OCI-LY1 (cell line): ENCODE measurements around the gene E2F8.

Experiments
- H2AFZ ChIP-seq: fragments of 200-600 bp; sonication (generic), shearing (Covaris generic); 2 replicates; pipeline ENCODE4 v1.6.0; 2014; ENCODE audit warnings: antibody characterized with exemption, mild to moderate bottlenecking, low read length
- H3F3A ChIP-seq: fragments of 200-600 bp; sonication (generic), shearing (Covaris generic); 2 replicates; pipeline ENCODE4 v1.6.0; 2014; ENCODE audit warnings: mild to moderate bottlenecking, antibody characterized with exemption, low read length, moderate library complexity; ENCODE audit not compliant: insufficient read depth
- H3K27ac ChIP-seq: fragments of 200-600 bp; sonication (generic); 2 replicates; pipeline ENCODE4 v1.5.1; 2014; ENCODE audit warnings: low read length, mixed run types, mild to moderate bottlenecking, low read depth; ENCODE audit not compliant: poor library complexity, severe bottlenecking
- H3K27me3 ChIP-seq: fragments of 200-600 bp; sonication (generic); 2 replicates; pipeline ENCODE4 v1.6.0; 2014; ENCODE audit warnings: antibody characterized with exemption, mild to moderate bottlenecking, low read length, moderate library complexity; ENCODE audit not compliant: insufficient read depth
- H3K36me3 ChIP-seq: fragments of 200-600 bp; sonication (generic); 2 replicates; pipeline ENCODE4 v1.6.1; 2014; ENCODE audit warnings: mild to moderate bottlenecking, antibody characterized with exemption, low read length, moderate library complexity, mixed read lengths; ENCODE audit not compliant: insufficient read depth
- H3K4me1 ChIP-seq: fragments of 200-600 bp; sonication (generic); 2 replicates; pipeline ENCODE4 v1.5.1; 2014; ENCODE audit warnings: mild to moderate bottlenecking, low read length, moderate library complexity; ENCODE audit not compliant: insufficient read depth, severe bottlenecking
- H3K4me2 ChIP-seq: fragments of 200-600 bp; sonication (generic), shearing (Covaris generic); 2 replicates; pipeline ENCODE4 v1.6.1; 2014; ENCODE audit warnings: low read length
- H3K4me3 ChIP-seq: fragments of 200-600 bp; sonication (generic); 2 replicates; pipeline ENCODE4 v1.5.1; 2014; ENCODE audit warnings: low read length, low read depth, mild to moderate bottlenecking, mixed read lengths; ENCODE audit not compliant: poor library complexity, severe bottlenecking
- H3K79me2 ChIP-seq: fragments of 200-600 bp; shearing (Covaris generic); 2 replicates; pipeline ENCODE4 v1.6.1; 2016; ENCODE audit warnings: mixed run types, low read length, mixed read lengths; ENCODE audit not compliant: insufficient read depth
- H3K9ac ChIP-seq: fragments of 200-600 bp; sonication (generic), shearing (Covaris generic); 2 replicates; pipeline ENCODE4 v1.6.1; 2014; ENCODE audit warnings: mild to moderate bottlenecking, low read length, mixed read lengths
- H3K9me2 ChIP-seq: fragments of 200-600 bp; sonication (generic), shearing (Covaris generic); 2 replicates; pipeline ENCODE4 v1.6.1; 2014; ENCODE audit warnings: low read depth, mild to moderate bottlenecking, low read length, mixed read lengths
- H3K9me3 ChIP-seq: fragments of 200-600 bp; shearing (Covaris generic); 2 replicates; pipeline ENCODE4 v1.6.1; 2014; ENCODE audit warnings: low read length, mixed read lengths
- H4K20me1 ChIP-seq: fragments of 200-600 bp; sonication (generic), shearing (Covaris generic); 2 replicates; pipeline ENCODE4 v1.6.0; 2016; ENCODE audit warnings: mild to moderate bottlenecking, low read length; ENCODE audit not compliant: insufficient read depth
- EZH2 ChIP-seq: fragments of 200-600 bp; sonication (generic), shearing (Covaris generic); IDR thresholded peaks from 2 replicates; pipeline ENCODE4 v1.8.0; 2017; ENCODE audit warnings: borderline replicate concordance, mixed run types, mild to moderate bottlenecking, antibody characterized with exemption, low read length, moderate library complexity, mixed read lengths
- TF ChIP-seq, protein P1 (sequence below): fragments of 200-600 bp; sonication (generic), shearing (Covaris generic); IDR thresholded peaks from 2 replicates; pipeline ENCODE4 v1.5.1; 2017; ENCODE audit warnings: mild to moderate bottlenecking, antibody characterized with exemption, low read length, moderate library complexity, mixed read lengths

The E2F8 gene

DNA sequence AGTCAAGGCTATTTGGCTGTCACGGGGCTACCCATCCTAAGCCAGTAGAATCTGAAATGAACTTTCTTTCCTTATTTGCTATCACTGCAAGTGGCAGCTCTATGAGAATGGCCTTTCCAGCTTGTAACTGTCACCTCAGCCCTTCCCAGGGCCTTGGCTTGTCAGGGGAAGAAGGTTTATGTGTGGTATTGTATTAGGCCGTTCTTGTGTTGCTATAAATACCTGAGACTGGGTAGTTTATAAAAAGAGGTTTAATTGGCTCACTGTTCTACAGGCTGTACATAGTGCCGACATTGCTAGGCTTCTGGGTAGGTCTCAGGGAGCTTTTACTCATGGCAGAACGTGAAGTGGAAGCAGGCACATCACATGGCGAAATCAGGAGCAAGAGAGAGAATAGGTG, 26.8 kb upstream of the E2F8 start:
- no peak overlapping the region for H3K27ac ChIP-seq
- H3K9me3 ChIP-seq = no peaks in the 10 kb centered on the region
- no peaks in the 10 kb centered on the region for H3K36me3 ChIP-seq
- no peak overlapping the region for H3K4me2 ChIP-seq
- H4K20me1 ChIP-seq = no peaks in the 10 kb centered on the region
- H3K27me3 ChIP-seq = no peaks in the 10 kb centered on the region
- no peak overlapping the region for H3K4me3 ChIP-seq
- H3K9me2 ChIP-seq = no peaks in the 10 kb centered on the region
- H3K9ac ChIP-seq = no peak overlapping the region
- no peaks in the 10 kb centered on the region for H3K4me1 ChIP-seq
- no peaks in the 10 kb centered on the region for H3F3A ChIP-seq
- no peaks in the 10 kb centered on the region for H3K79me2 ChIP-seq
- no peak overlapping the region for H2AFZ ChIP-seq
- no peak for TF ChIP-seq EZH2
- TF ChIP-seq, protein P1, sequence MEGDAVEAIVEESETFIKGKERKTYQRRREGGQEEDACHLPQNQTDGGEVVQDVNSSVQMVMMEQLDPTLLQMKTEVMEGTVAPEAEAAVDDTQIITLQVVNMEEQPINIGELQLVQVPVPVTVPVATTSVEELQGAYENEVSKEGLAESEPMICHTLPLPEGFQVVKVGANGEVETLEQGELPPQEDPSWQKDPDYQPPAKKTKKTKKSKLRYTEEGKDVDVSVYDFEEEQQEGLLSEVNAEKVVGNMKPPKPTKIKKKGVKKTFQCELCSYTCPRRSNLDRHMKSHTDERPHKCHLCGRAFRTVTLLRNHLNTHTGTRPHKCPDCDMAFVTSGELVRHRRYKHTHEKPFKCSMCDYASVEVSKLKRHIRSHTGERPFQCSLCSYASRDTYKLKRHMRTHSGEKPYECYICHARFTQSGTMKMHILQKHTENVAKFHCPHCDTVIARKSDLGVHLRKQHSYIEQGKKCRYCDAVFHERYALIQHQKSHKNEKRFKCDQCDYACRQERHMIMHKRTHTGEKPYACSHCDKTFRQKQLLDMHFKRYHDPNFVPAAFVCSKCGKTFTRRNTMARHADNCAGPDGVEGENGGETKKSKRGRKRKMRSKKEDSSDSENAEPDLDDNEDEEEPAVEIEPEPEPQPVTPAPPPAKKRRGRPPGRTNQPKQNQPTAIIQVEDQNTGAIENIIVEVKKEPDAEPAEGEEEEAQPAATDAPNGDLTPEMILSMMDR = no peak

- Histone ChIP-seq H2AFZ (no peak overlapping the region), H3K4me2 (no peak overlapping the region), H3K36me3 (no peaks in the 10 kb centered on the region), H3K9me2 (no peaks in the 10 kb centered on the region), H3F3A (no peaks in the 10 kb centered on the region), H3K79me2 (no peaks in the 10 kb centered on the region), H3K27ac (no peak overlapping the region), H4K20me1 (no peaks in the 10 kb centered on the region), H3K27me3 (no peaks in the 10 kb centered on the region), H3K9me3 (no peaks in the 10 kb centered on the region), H3K9ac (no peak overlapping the region), H3K4me3 (no peak overlapping the region), H3K4me1 (no peaks in the 10 kb centered on the region)
- TF ChIP-seq, protein P1 = no peak
- no peak for TF ChIP-seq EZH2
Measured at GRCh38 chr11:19263333-19263732, 22.6 kb upstream of the E2F8 start.

DNA sequence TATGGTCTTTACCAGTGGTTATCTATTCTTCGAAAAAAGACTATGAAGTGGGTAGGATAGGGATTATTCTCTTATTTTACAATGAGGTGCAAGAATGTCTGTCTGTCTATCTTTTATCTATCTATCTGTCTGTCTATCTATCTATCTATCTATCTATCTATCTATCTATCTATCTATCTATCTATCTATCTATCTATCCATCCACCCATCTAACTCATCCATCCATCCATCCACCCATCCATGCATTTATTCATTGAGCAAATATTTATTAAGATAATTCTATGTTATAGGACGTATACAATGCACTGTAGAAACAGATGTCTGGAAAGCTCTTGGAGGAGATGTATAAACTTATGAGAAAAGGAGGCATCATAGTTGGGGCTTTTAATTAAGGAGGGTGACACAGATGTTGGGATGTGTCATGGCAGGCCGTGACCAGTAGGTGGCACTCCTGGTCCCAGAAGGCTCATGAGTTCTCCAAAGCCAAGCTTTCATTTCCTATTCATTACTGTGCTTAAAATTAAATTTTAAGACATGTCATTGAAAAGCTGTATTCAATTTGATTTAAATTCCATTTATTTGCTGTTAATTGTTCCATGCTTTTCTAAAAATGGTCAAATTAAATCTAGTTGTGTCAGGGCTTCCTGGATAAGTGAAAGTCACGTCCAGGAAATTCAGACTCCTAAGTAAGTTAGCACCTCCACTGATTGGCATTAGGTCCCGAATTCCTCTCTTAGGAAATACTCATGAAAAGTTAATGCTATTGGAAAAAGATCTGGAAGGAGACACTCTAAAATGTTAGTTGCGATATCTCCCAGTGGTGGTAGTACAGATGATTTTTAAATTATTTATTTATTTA, 19.0 kb upstream of the E2F8 start:
- Histone ChIP-seq H3K4me2 (no peak overlapping the region), H3K9me3 (no peaks in the 10 kb centered on the region), H2AFZ (no peak overlapping the region), H3K4me1 (no peaks in the 10 kb centered on the region), H3K4me3 (no peak overlapping the region), H3K9ac (no peak overlapping the region), H3K27me3 (no peaks in the 10 kb centered on the region), H3K79me2 (no peaks in the 10 kb centered on the region), H3F3A (no peaks in the 10 kb centered on the region), H3K9me2 (no peaks in the 10 kb centered on the region), H3K36me3 (no peaks in the 10 kb centered on the region), H4K20me1 (no peaks in the 10 kb centered on the region), H3K27ac (no peak overlapping the region)
- no peak for TF ChIP-seq EZH2
- TF ChIP-seq, protein P1 = peak; percentile 93
